DND-41 (cell line): Measurements from ENCODE around the gene BHMT2.

Source experiments
- CTCF ChIP-seq: IDR thresholded peaks from 2 replicates; pipeline ENCODE4 v1.5.1; 2012; ENCODE audit warnings: borderline replicate concordance, low read length, moderate library complexity, mild to moderate bottlenecking; ENCODE audit not compliant: poor library complexity, severe bottlenecking; ENCODE audit errors: extremely low read depth
- EZH2 ChIP-seq: IDR thresholded peaks from 3 replicates; pipeline ENCODE4 v1.6.1; 2012; ENCODE audit warnings: borderline replicate concordance, low read depth, mild to moderate bottlenecking, moderate library complexity, low read length, inconsistent platforms; ENCODE audit not compliant: severe bottlenecking

- TF ChIP-seq CTCF (no peak), EZH2 (no peak)
These were observed 45.6 kb upstream of the BHMT2 start for GRCh38 chr5:79023947-79024346.
